Measurements from ENCODE around the gene NAA40. TPM values are rescaled to one million over a fixed set of nuclear protein-coding genes. Genes with fewer than 3 reads are reported as not detected.

The NAA40 gene
- total and polyA plus RNA-seq, 10 of the 15 experiments (the other 5 are each of a cell fraction or from before 2014, with no cell fraction given) = 4.8 to 31.6 (median 22.2) TPM

DNA sequence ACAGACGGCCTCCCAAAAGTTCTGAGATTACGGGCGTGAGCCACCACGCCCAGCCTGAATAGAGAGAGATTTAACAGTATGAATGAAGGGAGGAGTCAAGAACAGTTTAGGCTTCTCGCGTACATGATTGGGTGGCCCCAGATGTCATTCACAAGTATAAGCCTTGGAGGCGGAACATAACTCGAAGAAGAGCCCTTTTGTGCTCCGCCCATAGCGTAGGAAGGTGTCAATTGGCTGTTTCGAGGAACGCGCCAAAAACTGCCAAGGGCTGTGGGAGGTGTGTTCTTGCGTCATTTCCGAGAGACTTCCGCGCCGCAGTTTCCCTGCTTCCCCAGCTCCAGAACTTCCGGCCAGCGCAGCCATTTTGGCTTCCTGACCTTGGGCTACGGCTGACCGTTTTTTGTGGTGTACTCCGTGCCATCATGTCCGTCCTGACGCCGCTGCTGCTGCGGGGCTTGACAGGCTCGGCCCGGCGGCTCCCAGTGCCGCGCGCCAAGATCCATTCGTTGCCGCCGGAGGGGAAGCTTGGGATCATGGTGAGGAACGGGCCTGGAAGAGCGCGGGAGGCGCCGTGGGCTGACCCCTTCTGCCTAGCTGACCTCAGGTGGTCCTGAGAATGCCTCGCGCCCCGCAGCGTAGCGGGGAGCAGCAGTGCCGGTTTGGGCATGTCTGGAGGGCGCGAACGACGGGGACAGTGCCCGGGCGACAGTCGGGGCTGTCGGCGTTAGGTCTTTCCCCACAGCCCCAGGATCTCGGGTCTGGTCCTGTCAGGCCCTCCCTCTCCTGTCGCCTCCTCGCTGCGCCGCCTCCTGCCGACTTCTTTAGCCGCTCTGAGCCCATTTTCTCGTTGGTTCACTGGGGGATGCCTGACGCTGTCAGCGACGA is 35.7 kb downstream of the NAA40 start, which contains the start of gene COX8A (continued):
- TF ChIP-seq USF1 (IDR thresholded peaks at IDR 0.05; ENCODE audit: borderline replicate concordance, extremely low read length, insufficient read depth, low read depth, low read length) = no peak
- TF ChIP-seq ZNF592 (IDR thresholded peaks at IDR 0.05) = no peak
- TF ChIP-seq STAT1 (conservative IDR thresholded peaks at IDR 0.05) = 0 out of 2 replicates have a peak, but pooled peaks have one; percentile 82
- peak; percentile 95 for TF ChIP-seq POLR2AphosphoS5 (IDR thresholded peaks at IDR 0.05; ENCODE audit: low read length)
- peak; percentile 59 for TF ChIP-seq DPF2 (IDR thresholded peaks at IDR 0.05)
- TF ChIP-seq ZNF384 (IDR thresholded peaks at IDR 0.05; ENCODE audit: borderline replicate concordance, low read depth, low read length) = no peak
- no peak for TF ChIP-seq SUZ12 (IDR thresholded peaks at IDR 0.05; ENCODE audit: unreplicated experiment)
- TF ChIP-seq IRF4 (IDR thresholded peaks at IDR 0.05; ENCODE audit: low read depth, low read length) = no peak
- no peak for TF ChIP-seq NR2C2 (IDR thresholded peaks at IDR 0.05; ENCODE audit: borderline replicate concordance, control insufficient read depth, insufficient read length, low read depth)
- TF ChIP-seq ZNF274 (IDR thresholded peaks at IDR 0.05; ENCODE audit: insufficient read depth, insufficient read length) = no peak
- peak; percentile 68 for TF ChIP-seq KLF5 (IDR thresholded peaks at IDR 0.05; ENCODE audit: partially characterized antibody)
- TF ChIP-seq, protein P1, sequence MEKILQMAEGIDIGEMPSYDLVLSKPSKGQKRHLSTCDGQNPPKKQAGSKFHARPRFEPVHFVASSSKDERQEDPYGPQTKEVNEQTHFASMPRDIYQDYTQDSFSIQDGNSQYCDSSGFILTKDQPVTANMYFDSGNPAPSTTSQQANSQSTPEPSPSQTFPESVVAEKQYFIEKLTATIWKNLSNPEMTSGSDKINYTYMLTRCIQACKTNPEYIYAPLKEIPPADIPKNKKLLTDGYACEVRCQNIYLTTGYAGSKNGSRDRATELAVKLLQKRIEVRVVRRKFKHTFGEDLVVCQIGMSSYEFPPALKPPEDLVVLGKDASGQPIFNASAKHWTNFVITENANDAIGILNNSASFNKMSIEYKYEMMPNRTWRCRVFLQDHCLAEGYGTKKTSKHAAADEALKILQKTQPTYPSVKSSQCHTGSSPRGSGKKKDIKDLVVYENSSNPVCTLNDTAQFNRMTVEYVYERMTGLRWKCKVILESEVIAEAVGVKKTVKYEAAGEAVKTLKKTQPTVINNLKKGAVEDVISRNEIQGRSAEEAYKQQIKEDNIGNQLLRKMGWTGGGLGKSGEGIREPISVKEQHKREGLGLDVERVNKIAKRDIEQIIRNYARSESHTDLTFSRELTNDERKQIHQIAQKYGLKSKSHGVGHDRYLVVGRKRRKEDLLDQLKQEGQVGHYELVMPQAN (conservative IDR thresholded peaks at IDR 0.05) = peak; percentile 82
- peak; percentile 63 for TF ChIP-seq ZBTB11 (CRISPR knock-in tag; IDR thresholded peaks at IDR 0.05)
- no peak for TF ChIP-seq BMI1 (IDR thresholded peaks at IDR 0.05; ENCODE audit: borderline replicate concordance)
- TF ChIP-seq PAX5 (IDR thresholded peaks at IDR 0.05; ENCODE audit: borderline replicate concordance, low read depth, low read length) = peak; percentile 46; the same call in 1 of the 2 replicates
- 0 out of 2 replicates have a peak, but pooled peaks have one; percentile 56 for TF ChIP-seq RFX5 (IDR thresholded peaks at IDR 0.05; ENCODE audit: low read depth, low read length)
- no peak for TF ChIP-seq JUND (IDR thresholded peaks at IDR 0.05; ENCODE audit: low read depth, low read length)
- 0 out of 2 replicates have a peak, but pooled peaks have one; percentile 14 for TF ChIP-seq NRF1 (conservative IDR thresholded peaks at IDR 0.05; ENCODE audit: low read depth, low read length)

All from GM12878 (cell line).